CD4-positive, alpha-beta memory T cell (primary cell): ENCODE measurements around the gene KRTAP5-9. TPM values are rescaled to one million over a fixed set of nuclear protein-coding genes. Genes with fewer than 3 reads are reported as not detected.
"Not testable (repeated sequence)": the region's sequence is repeated elsewhere in the genome, so short reads cannot be mapped to it uniquely, and the experiment has no call there.

Source experiments
- CTCF ChIA-PET: fragments of 350-600 bp; sonication (Branson Sonifier 250); formaldehyde crosslinking; loops from one replicate; lab custom pipeline; 2021; ENCODE audit warnings: inconsistent platforms; ENCODE audit not compliant: partially characterized antibody; lab: Charles Lee
- POLR2A ChIA-PET: fragments of 350-600 bp; sonication (Branson Sonifier 250); formaldehyde crosslinking; loops from one replicate; lab custom pipeline; 2021; ENCODE audit not compliant: partially characterized antibody; lab: Charles Lee
- DNase-seq, 5 donors: peaks; one replicate each; pipeline versions ENCODE4 v3.0.0 to v3.0.0-alpha.2; 2020 to 2022; ENCODE audit warnings: mixed read lengths in 1 of 5
- H3K27ac ChIP-seq: one replicate; pipeline ENCODE4 v1.7.0; 2013; ENCODE audit warnings: low read depth, low read length
- H3K27me3 ChIP-seq: 2 replicates; pipeline ENCODE4 v1.7.0; 2013; ENCODE audit warnings: mild to moderate bottlenecking, low read length, moderate library complexity; ENCODE audit not compliant: insufficient read depth
- H3K36me3 ChIP-seq: 2 replicates; pipeline ENCODE4 v1.7.0; 2013; ENCODE audit warnings: mild to moderate bottlenecking, low read length, moderate library complexity; ENCODE audit not compliant: insufficient read depth
- H3K4me1 ChIP-seq: 2 replicates; pipeline ENCODE4 v1.7.0; 2013; ENCODE audit warnings: mild to moderate bottlenecking, low read length, moderate library complexity; ENCODE audit not compliant: insufficient read depth
- H3K4me3 ChIP-seq, 2 donors: one replicate each; pipeline ENCODE4 v1.7.0; 2013; ENCODE audit warnings: low read length in 2 of 2, mild to moderate bottlenecking in 1 of 2
- H3K9me3 ChIP-seq, 2 donors: one replicate each; pipeline ENCODE4 v1.7.0; 2013; ENCODE audit warnings: low read length in 2 of 2, control low read depth in 1 of 2; ENCODE audit not compliant: control insufficient read depth in 1 of 2
- H3K27ac Mint-ChIP-seq, 7 donors: one replicate each; pipeline ENCODE4 v1.8.0; 2020 to 2021; ENCODE audit warnings: mixed read lengths in 7 of 7, mild to moderate bottlenecking in 6 of 7, inconsistent platforms in 3 of 7, moderate library complexity in 3 of 7
- H3K27me3 Mint-ChIP-seq, 2 donors: one replicate each; pipeline ENCODE4 v1.8.0; 2020 to 2021; ENCODE audit warnings: mixed read lengths in 2 of 2
- H3K36me3 Mint-ChIP-seq, 2 donors: one replicate each; pipeline ENCODE4 v1.8.0; 2020 to 2021; ENCODE audit warnings: mixed read lengths in 2 of 2, inconsistent platforms in 1 of 2, mild to moderate bottlenecking in 1 of 2
- H3K4me1 Mint-ChIP-seq, 4 donors: one replicate each; pipeline ENCODE4 v1.8.0; 2020 to 2021; ENCODE audit warnings: mixed read lengths in 4 of 4, mild to moderate bottlenecking in 1 of 4
- H3K4me3 Mint-ChIP-seq, 8 donors: one replicate each; pipeline ENCODE4 v1.8.0; 2020 to 2021; ENCODE audit warnings: mixed read lengths in 8 of 8, mild to moderate bottlenecking in 7 of 8, moderate library complexity in 6 of 8, inconsistent platforms in 3 of 8
- H3K9me3 Mint-ChIP-seq, 8 donors: one replicate each; pipeline ENCODE4 v1.8.0; 2020 to 2021; ENCODE audit warnings: mixed read lengths in 8 of 8, mild to moderate bottlenecking in 5 of 8, inconsistent platforms in 3 of 8, moderate library complexity in 1 of 8
- intact Hi-C: fragments of 100-400 bp; cut with micrococcal nuclease; formaldehyde crosslinking; loops from one replicate; pipeline ENCODE4 v1.15.1; 2023
- polyA plus RNA-seq, 2 donors: library from polyadenylated mRNA; unstranded; fragments of 300-500 nt; fragmentation: Illumina TruSeq; gene quantifications; one replicate each; pipeline ENCODE4 v1.2.3, GENCODE V29; 2021
- total RNA-seq, 2 experiments: library from RNA; stranded (reverse); gene quantifications; one replicate each; pipeline ENCODE4 v1.2.3, GENCODE V29; 2021

KRTAP5-9 gene
- total and polyA plus RNA-seq, 4 experiments from 2014 or later, result not detected

DNA sequence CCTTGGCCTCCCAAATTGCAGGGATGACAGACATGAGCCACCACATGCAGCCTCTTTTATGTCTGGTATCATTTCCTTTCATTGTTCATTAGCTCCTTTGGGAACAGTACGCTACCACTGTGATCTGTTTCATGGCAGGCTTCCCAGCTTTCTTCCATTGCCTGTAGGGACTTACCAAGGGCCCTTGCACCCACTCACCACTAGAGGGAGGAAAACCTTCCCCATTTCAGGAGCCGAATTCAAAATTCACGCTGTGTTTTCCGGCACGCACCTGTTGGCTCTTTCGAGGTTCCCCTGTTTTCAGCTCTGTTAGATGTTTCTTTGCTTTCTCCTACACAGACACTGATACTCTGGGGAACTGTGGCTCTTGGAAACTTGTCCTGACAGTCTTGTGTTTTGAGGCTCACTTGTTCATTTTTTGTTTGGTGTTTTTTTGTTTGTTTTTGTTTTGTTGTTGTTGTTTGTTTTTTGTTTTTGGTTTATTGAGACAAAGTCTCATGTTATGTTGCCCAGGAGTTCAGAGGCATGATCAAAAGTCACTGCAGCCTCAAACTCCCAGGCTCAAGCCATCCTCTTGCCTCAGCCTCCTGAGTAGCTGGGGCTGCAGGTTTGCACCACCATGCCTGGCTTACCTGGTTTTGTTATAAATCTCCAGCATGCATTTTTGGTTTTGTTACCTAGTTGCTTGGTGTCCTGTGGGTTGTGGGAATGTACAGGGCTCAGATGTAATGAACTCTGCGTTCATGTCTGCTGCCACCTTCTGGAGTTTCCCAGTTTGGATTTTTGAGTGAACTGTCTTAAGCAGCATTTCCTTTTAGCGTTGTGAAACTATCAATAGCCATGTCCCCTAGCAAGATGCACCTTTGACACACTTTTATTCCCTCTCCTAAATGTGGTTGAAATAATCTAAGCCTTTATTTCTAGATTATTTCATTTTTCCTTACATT is 32.1 kb downstream of the KRTAP5-9 start:
- no peaks in the 10 kb centered on the region for H3K9me3 Mint-ChIP-seq
- no peak overlapping the region for H3K27ac ChIP-seq
- H3K36me3 ChIP-seq, result no peaks in the 10 kb centered on the region
- peak overlapping the region in 2 of 8 donors; percentile 18 to 58 for H3K4me3 Mint-ChIP-seq
- DNase-seq, result peak in 4 of 5 donors; percentile 10 to 37 (median 11)
- no peak overlapping the region for H3K4me3 ChIP-seq
- H3K4me1 ChIP-seq, result no peaks in the 10 kb centered on the region
- H3K27me3 Mint-ChIP-seq, result peaks cover 18 to 24% of the 10 kb centered on the region in 2 donors
- H3K36me3 Mint-ChIP-seq, result no peaks in the 10 kb centered on the region
- intact Hi-C loops, result no loop called here
- no peaks in the 10 kb centered on the region for H3K9me3 ChIP-seq
- no peaks in the 10 kb centered on the region for H3K27me3 ChIP-seq
- peaks cover 6 to 13% (median 7%) of the 10 kb centered on the region in 4 donors for H3K4me1 Mint-ChIP-seq
- ChIA-PET CTCF (interaction anchor here (1.6 kb wide), 1 partner anchor 17 kb away, joined by 4 read pairs; no protein-coding TSS in a partner anchor), POLR2A (no interaction called here)
- no peak overlapping the region for H3K27ac Mint-ChIP-seq

DNA sequence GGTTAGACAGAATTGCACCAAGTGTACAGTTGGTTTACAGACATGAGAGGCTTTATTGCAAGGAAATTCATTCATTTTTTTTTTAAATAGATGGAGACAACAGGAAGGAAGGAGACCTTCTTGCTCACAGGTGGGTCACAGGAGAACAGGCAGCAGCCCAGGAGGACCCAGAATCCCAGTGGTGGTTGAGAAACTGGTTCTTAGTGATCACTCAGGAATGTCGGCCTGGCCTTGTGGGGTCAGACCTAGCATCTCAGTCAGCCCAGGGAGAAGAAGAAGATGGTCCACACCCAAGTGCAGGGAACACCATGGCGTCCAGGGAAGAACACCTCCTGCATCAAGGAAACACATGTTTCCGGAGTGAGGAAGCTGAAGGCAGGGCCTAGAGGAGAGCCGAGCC is 33.6 kb downstream of the KRTAP5-9 start:
- H3K4me1 ChIP-seq, result no peaks in the 10 kb centered on the region
- no peaks in the 10 kb centered on the region for H3K36me3 ChIP-seq
- peaks cover 18 to 22% of the 10 kb centered on the region in 2 donors for H3K27me3 Mint-ChIP-seq
- no peaks in the 10 kb centered on the region for H3K9me3 Mint-ChIP-seq
- no peak for DNase-seq
- intact Hi-C loops, result no loop called here
- H3K27ac Mint-ChIP-seq, result no peak overlapping the region
- H3K27me3 ChIP-seq, result no peaks in the 10 kb centered on the region
- H3K9me3 ChIP-seq, result no peaks in the 10 kb centered on the region
- POLR2A ChIA-PET, result no interaction called here
- CTCF ChIA-PET, result interaction anchor here (0.6 kb wide), 1 partner anchor 16 kb away, joined by 3 read pairs; the partner anchor contains the start of gene KRTAP5-10
- no peak overlapping the region for H3K4me3 ChIP-seq
- H3K36me3 Mint-ChIP-seq, result no peaks in the 10 kb centered on the region
- no peak overlapping the region for H3K4me3 Mint-ChIP-seq
- H3K27ac ChIP-seq, result no peak overlapping the region
- peaks cover 6 to 13% (median 7%) of the 10 kb centered on the region in 4 donors for H3K4me1 Mint-ChIP-seq

DNA sequence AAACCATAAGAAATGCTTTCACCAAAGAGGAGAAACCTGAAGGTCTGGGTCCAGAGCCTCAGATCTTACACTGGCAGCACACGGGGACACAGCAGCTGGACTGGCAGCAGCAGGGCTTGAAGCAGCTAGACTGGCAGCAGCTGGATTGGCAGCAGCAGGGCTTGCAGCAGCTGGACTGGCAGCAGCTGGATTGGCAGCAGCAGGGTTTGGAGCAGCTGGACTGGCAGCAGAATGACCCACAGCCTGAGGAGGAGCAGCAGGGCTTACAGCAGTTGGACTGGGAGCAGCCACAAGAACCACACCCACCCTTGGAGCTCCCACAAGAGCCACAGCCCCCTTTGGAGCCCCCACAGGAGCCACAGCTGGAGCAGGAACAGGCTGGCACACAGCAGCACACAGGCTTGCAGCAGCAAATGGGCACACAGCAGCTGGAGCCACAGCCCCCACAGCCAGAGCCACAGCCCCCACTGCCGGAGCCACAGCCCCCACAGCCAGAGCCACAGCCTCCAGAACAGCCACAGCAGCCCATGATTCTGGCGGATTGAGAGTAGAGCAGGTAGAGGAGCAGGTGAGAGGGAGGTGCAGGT is 34.2 kb downstream of the KRTAP5-9 start, which contains the start of gene KRTAP5-11:
Gene KRTAP5-11 (minus strand): TSS at position 567 of the 587 bp plus-strand sequence. CDS start 38 bp downstream, at position 529.
- ChIA-PET POLR2A (no interaction called here), CTCF (interaction anchor here (0.6 kb wide), 1 partner anchor 17 kb away, joined by 3 read pairs; the partner anchor contains the start of gene KRTAP5-10)
- Mint-ChIP-seq H3K4me3 (no peak within 1 kb of the TSS), H3K4me1 (peaks cover 6 to 13% (median 7%) of the 10 kb centered on the region in 4 donors), H3K36me3 (no peaks in the 10 kb centered on the region), H3K27ac (no peak within 1 kb of the TSS), H3K9me3 (no peaks in the 10 kb centered on the region), H3K27me3 (peaks cover 18 to 22% of the 10 kb centered on the region in 2 donors)
- H3K9me3 ChIP-seq, result no peaks in the 10 kb centered on the region
- H3K4me3 ChIP-seq, result no peak within 1 kb of the TSS
- H3K27ac ChIP-seq, result no peak within 1 kb of the TSS
- H3K36me3 ChIP-seq, result no peaks in the 10 kb centered on the region
- intact Hi-C loops, result no loop called here
- no peaks in the 10 kb centered on the region for H3K4me1 ChIP-seq
- no peak for DNase-seq
- H3K27me3 ChIP-seq, result no peaks in the 10 kb centered on the region

DNA sequence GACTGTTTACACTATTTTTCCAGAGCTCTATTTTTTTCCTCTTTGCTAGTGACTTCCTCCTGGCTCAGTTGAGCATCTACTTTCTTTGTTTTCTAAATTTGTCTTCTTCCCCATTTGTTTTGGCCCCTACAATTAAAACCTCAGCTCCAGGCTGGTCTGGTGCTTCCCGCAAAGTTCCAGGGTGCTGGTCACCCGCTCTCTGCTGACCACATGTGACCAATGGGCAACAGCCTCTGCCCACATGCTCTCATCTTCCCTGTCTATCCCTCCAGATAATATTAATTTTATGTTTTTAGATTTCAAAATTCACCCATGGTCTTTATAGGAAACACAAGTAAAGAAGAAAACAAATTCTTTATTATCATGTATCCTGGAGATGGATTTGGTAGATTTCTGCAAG is 34.7 kb downstream of the KRTAP5-9 start:
- H3K9me3 ChIP-seq, H3K27me3 ChIP-seq, intact Hi-C loops, POLR2A ChIA-PET, H3K36me3 ChIP-seq, DNase-seq, H3K27ac ChIP-seq, H3K9me3 Mint-ChIP-seq, CTCF ChIA-PET, H3K36me3 Mint-ChIP-seq, H3K27ac Mint-ChIP-seq, H3K4me3 Mint-ChIP-seq, H3K4me3 ChIP-seq, H3K4me1 ChIP-seq: not testable (repeated sequence)
- Mint-ChIP-seq H3K27me3 (peaks cover 18 to 22% of the 10 kb centered on the region in 2 donors), H3K4me1 (peaks cover 6 to 13% (median 7%) of the 10 kb centered on the region in 4 donors)

DNA sequence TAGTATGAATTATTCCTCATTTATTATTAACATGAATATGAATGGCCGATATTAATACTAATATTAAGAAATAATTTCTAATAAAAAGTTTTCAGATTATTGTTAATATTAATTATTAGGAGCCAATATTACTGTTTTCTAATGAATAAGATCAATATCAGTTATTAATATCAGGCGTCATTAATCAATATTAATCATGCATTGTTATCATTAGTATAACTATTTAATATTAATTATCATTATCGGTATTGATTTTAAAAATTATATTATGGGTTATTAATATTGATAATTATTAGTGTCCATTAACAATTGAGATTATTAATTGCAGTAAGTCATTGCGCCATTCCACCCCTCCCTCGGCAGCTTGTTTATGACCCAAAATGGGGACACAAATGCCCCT is 37.5 kb downstream of the KRTAP5-9 start:
- H3K36me3 Mint-ChIP-seq, H3K36me3 ChIP-seq, H3K27me3 ChIP-seq, DNase-seq, H3K27ac ChIP-seq, H3K4me3 Mint-ChIP-seq, H3K4me3 ChIP-seq, H3K9me3 Mint-ChIP-seq, CTCF ChIA-PET, H3K4me1 ChIP-seq, H3K4me1 Mint-ChIP-seq, POLR2A ChIA-PET, H3K9me3 ChIP-seq, H3K27ac Mint-ChIP-seq, intact Hi-C loops: not testable (repeated sequence)
- H3K27me3 Mint-ChIP-seq, result peaks cover 15 to 22% of the 10 kb centered on the region in 2 donors

DNA sequence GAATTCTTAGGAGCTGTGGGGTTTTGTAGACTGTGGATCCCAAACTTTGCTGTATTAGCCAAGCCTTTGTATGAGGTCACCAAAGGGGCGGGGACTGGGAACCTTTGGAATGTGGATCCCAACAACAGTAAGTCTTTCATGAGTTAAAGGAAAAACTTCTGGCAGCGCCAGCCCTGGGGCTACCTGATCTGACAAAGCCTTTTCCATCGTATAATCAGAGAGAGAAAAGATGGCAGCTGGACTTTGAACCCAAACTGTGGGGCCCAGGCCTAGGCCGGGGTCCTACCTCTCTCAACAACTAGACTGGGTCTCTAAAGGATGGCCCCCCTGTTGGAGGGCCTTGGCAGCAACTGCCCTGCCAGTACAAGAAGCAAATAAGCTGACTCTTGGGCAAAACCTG is 40.1 kb downstream of the KRTAP5-9 start:
- H3K4me3 ChIP-seq, DNase-seq, H3K27ac ChIP-seq, H3K27me3 ChIP-seq, H3K4me3 Mint-ChIP-seq, CTCF ChIA-PET, H3K9me3 ChIP-seq, H3K9me3 Mint-ChIP-seq, H3K27ac Mint-ChIP-seq, intact Hi-C loops, H3K4me1 ChIP-seq, H3K36me3 ChIP-seq, POLR2A ChIA-PET, H3K4me1 Mint-ChIP-seq, H3K36me3 Mint-ChIP-seq: not testable (repeated sequence)
- H3K27me3 Mint-ChIP-seq, result peaks cover 4 to 13% of the 10 kb centered on the region in 2 donors

DNA sequence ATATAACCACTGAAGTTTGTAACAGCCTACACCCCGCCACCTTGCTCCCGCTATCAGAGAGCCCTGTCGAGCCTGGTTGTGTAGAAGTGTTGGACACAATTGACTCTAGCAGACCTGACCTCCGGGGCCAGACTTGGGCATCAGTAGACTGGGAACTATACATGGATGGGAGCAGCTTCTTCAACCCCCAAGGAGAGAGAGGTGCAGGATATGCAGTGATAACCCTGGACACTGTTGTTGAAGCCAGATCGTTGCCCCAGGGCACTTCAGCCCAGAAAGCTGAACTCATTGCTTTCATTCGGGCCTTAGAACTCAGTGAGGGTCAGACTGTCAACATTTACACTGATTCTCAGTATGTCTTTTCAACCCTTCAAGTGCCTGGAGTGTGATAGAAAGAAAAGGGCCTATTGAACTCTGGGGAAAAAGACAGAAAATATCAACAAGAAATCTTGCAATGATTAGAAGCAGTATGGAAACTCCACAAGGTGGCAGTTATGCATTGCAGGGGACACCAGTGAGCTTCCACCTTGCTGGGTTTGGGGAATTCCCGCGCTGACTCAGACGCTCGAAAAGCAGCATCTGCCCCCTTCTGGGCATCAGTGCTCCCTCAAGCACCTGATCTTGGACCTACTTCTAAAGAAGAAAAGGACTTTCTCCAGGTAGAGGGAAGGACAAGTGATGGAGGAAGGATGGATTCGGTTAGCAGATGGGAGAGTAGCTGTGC is 40.8 kb downstream of the KRTAP5-9 start:
- H3K27me3 Mint-ChIP-seq, H3K36me3 ChIP-seq, CTCF ChIA-PET, H3K9me3 Mint-ChIP-seq, intact Hi-C loops, H3K27me3 ChIP-seq, H3K27ac Mint-ChIP-seq, H3K9me3 ChIP-seq, H3K4me1 ChIP-seq, H3K4me1 Mint-ChIP-seq, H3K36me3 Mint-ChIP-seq, H3K4me3 Mint-ChIP-seq, POLR2A ChIA-PET, H3K27ac ChIP-seq, H3K4me3 ChIP-seq: not testable (repeated sequence)
- DNase-seq, result peak in 3 of 5 donors; percentile 1 to 13 (median 12)
